Testis (tissue), 2 donors: ENCODE measurements around the gene LPP.

ENCODE experiments used
- CTCF ChIP-seq, 3 experiments: fragments of 450-650 bp in 2 of 3; fragments of 200-600 bp in 1 of 3; sonication (generic) in 1 of 3; IDR thresholded peaks; one replicate each; pipeline ENCODE4 v1.5.1; 2016 to 2019; ENCODE audit warnings: antibody characterized with exemption in 3 of 3, mild to moderate bottlenecking in 2 of 3, moderate library complexity in 1 of 3
- POLR2A ChIP-seq: fragments of 450-650 bp; IDR thresholded peaks from one replicate; pipeline ENCODE4 v1.6.1; 2017; ENCODE audit warnings: antibody characterized with exemption, mild to moderate bottlenecking, moderate library complexity

DNA sequence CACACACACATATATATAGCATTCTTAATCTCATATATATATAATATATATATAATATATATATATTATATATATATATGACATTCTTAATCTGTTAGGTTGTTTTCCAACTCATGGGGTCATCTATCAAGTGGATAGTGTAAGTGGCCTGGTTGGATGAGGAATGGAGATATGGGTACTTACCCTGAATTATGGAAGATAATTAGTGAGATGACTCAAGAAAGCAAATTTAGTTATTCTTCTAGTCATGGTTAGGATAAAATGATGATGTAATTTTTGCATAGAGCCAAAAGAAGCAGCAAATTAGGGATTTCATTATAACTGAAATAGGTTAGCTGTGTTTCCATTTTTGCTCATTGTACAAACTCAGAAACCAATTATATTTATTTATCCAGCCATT lies 448.2 kb downstream of the LPP start:
- no peak for TF ChIP-seq CTCF (IDR thresholded peaks at IDR 0.05)
- no peak for TF ChIP-seq POLR2A
